Fibroblast of pulmonary artery (primary cell): ENCODE measurements around the gene ANXA2.

Source experiments
- DNase-seq: peaks from one replicate; pipeline ENCODE4 v3.0.0-alpha.2; 2010; ENCODE audit warnings: low read depth
- H3K4me3 ChIP-seq: replicated peaks from 2 replicates; pipeline ENCODE4 v1.5.1; 2011; ENCODE audit warnings: low read depth, mild to moderate bottlenecking, control low read depth, low read length, moderate library complexity
- TF ChIP-seq, protein P1 (sequence below): IDR thresholded peaks from 2 replicates; pipeline ENCODE4 v1.5.1; 2011; ENCODE audit warnings: mild to moderate bottlenecking, control low read depth, low read length, inconsistent platforms; ENCODE audit errors: missing control alignments

The ANXA2 gene

DNA sequence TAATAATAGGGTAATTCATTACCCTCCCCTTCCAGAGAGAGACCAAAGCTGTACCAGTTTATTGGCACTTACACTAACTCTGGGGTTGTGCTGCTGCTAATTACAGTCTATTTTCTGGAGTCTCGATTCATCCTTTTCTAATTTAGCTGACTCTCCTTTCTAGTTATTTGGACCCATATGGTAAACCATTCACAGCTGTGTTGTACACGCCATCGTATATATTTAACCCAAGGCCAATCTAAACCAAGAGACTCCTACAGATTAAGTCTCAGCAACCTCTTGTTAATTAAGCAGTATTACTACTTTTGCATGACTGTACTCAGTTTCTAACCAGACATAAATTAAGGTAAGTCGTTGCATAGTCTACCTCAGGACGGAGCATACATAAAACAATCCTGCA, 22.5 kb downstream of the ANXA2 start:
- DNase-seq = no peak
- no peak overlapping the region for H3K4me3 ChIP-seq

DNA sequence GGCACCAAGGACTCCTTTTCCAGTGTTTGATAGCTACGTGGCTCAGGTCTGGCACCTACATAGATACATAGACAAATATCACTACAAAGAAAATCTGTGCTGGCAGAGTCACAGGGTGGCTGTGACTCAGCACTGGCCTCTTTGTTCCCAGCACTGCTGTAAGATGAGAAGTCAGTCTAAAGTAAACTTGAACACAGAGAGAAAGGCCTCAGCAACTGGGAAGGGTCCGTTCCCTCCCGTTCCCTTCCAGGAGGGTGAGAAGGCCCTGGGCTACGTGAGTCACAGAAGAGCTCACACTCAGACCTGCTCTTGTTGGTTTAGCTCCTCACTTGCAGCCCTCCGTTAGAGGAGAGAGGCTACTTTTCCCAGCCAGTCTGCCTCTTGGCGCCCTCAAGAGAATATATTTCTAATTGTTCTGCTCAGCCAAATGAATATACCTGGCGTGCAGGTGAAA, 23.1 kb downstream of the ANXA2 start:
- DNase-seq = peak; percentile 93
- TF ChIP-seq, protein P1, sequence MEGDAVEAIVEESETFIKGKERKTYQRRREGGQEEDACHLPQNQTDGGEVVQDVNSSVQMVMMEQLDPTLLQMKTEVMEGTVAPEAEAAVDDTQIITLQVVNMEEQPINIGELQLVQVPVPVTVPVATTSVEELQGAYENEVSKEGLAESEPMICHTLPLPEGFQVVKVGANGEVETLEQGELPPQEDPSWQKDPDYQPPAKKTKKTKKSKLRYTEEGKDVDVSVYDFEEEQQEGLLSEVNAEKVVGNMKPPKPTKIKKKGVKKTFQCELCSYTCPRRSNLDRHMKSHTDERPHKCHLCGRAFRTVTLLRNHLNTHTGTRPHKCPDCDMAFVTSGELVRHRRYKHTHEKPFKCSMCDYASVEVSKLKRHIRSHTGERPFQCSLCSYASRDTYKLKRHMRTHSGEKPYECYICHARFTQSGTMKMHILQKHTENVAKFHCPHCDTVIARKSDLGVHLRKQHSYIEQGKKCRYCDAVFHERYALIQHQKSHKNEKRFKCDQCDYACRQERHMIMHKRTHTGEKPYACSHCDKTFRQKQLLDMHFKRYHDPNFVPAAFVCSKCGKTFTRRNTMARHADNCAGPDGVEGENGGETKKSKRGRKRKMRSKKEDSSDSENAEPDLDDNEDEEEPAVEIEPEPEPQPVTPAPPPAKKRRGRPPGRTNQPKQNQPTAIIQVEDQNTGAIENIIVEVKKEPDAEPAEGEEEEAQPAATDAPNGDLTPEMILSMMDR = no peak

More for the DNA sequence above, 22.5 kb downstream of the ANXA2 start:
- TF ChIP-seq, protein P1 = no peak

DNA sequence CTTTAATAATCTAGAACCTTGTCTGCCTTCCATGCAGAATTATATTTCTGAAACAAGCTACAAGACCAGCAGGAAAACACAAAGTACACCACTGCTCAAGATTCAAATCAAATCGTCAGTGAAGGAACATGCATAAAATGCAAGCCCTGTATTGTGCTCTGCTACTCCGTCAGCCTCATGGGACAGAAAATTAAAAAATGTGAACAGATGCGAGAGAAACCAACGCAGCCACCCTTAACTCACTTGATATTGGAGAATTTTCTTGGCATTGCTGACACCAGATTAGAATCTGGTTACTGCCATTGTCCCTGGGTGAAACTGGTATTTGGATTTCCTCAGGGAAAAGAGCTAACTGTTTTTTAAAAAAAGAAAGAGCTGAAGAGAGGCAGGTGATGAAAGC, 23.6 kb downstream of the ANXA2 start:
- no peak for DNase-seq
- no peak overlapping the region for H3K4me3 ChIP-seq

More for the DNA sequence above, 23.1 kb downstream of the ANXA2 start:
- H3K4me3 ChIP-seq = no peak overlapping the region

DNA sequence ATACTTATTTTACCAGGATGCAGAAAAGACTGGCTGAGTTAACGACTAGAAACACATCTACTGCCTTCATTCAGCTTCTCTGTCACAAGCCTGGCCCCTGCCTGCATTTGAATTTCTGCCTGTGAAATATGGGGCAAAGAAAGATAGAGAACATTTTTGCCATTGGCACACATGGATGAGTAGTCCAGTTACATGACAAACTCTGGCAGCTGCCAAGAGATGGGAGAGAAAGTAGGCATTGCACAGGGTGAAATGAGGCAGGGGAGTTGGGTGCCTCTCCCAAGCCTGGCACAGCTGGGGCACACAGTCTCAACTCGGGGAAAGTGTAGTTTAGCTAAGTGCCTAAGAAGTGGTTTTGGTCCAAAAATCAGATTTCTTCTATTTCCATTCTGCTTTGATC, 24.0 kb downstream of the ANXA2 start:
- DNase-seq = no peak
- no peak overlapping the region for H3K4me3 ChIP-seq
- TF ChIP-seq, protein P1 = no peak

More for the DNA sequence above, 23.6 kb downstream of the ANXA2 start:
- TF ChIP-seq, protein P1 = no peak

DNA sequence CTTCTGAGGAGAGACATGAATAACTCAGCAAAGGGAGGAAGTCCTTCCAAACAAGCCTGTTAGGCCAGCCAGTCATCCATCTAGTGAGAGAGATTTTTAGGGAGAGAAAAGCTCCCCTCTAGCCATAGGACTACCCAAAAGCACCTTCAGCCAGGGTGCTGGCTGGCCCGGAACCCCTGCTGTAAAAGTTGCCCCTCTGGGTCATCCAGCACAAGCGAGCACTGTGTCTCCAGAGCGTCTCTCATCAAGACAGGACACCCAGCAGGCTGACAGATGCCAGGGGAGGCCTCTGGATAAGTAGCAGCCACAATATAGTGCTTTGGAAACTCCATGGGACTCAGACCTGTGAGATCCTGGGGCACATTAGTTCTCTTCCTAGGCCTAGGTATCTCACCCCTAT, 24.5 kb downstream of the ANXA2 start:
- no peak for DNase-seq
- H3K4me3 ChIP-seq = no peak overlapping the region
- TF ChIP-seq, protein P1 = no peak

DNA sequence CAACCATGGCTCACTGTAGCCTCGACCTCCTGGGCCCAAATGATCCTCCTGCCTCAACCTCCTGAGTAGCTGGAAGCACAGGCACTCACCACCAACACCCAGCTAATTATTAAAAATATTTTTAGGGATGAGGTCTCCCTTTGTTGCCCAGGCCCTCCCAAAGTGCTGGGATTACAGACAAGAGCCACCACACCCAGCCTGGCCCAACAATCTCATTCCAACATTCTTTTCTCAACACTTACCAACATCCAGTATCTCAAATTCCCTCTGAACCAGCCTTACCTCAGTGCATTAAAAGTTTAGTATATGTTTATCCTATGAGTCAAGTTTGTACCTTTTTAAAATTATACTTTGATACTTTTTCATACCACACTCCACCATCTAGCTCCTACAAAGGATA, 25.0 kb downstream of the ANXA2 start:
- TF ChIP-seq, protein P1 = no peak
- no peak for DNase-seq
- H3K4me3 ChIP-seq = no peak overlapping the region

DNA sequence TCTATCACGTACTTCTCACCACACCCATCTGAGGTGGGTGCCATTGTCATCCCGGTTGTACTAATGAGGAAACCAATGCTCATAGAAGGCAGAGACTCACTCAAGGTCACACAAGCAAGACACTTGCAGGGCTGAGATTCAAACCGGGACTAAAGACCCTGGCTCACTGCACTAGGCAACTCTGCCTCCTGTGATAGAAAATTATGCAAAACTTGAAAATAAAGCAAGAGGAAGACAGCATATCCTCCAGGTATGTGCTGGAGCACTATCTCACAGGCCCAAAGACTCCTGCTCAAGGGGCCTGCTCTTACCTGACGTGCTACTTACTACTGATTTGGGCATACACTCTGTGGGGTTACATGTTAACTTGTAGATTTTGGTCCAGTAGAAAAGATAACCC, 25.6 kb downstream of the ANXA2 start:
- no peak overlapping the region for H3K4me3 ChIP-seq
- DNase-seq = no peak
- TF ChIP-seq, protein P1 = no peak
